AG09319 (cell line): ENCODE measurements around the gene POT1.

Experiments
- DNase-seq: peaks from one replicate; pipeline ENCODE4 v3.0.0-alpha.2; 2010; ENCODE audit warnings: low read depth; ENCODE audit errors: extremely low read depth
- CTCF ChIP-seq: IDR thresholded peaks from 2 replicates; pipeline ENCODE4 v1.5.1; 2011; ENCODE audit warnings: low read depth, mild to moderate bottlenecking, inconsistent platforms, low read length, moderate library complexity

Gene POT1

DNA sequence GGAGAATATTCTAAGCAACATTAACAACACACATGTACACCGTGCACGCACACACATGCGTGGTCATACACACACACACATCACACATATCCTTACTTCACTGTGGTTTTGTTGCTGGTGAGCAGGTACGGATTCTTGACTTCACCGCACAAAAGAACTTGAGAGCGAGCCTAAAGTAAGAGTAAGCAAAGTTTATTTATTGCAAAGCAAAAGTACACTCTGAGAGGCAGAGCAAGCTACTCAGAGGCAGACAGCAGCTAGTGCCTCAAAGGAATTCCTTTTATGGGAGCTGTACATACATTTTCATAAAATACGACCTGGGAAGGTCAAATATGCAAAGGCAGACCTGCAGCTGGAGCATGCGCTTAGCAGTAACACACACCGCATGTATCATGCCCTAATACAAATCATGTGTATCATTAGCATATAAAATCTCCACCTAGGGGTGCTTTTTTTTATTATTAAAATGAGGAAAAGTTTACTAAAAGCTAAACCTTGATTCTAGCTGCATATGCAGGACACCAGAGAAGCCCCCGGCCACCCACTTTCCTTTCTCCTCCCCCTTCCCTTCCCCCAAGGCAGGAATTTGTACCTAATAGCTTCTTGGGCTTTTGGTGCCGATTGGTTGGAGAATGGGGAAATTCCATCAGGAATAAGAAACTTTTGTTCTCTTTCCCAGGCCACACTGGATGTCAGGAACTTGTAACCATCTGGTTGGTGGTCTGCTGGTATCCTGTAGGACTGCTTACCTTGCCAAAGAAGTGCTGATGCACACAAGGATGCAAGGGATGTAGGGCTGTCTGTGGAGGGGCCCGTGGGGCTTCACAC is 147.5 kb downstream of the POT1 start:
- no peak for DNase-seq
- no peak for TF ChIP-seq CTCF

GRCh38 chr7:124781418-124781817 is 148.2 kb downstream of the POT1 start:
- DNase-seq: no peak
- TF ChIP-seq CTCF: no peak

DNA sequence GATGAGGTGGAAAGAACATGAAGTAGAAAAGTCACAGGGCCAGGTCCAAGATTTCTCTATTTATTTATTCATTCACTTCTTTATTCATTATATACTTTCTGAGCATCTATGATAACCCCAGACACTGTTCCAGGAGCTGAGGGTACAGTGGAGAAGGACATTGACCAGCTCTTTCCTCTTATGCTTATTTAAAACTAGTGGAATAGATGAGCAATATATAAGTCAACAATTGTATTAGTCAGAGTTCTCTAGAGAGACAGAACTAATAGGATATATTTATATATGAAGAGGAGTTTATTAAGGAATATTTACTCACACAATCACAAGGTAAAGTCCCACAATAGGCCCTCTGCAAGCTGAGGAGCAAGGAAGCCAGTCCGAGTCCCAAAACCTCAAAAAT is 149.0 kb downstream of the POT1 start:
- TF ChIP-seq CTCF: no peak
- no peak for DNase-seq

GRCh38 chr7:124780056-124780455 is 149.6 kb downstream of the POT1 start:
- TF ChIP-seq CTCF: no peak
- DNase-seq: no peak

DNA sequence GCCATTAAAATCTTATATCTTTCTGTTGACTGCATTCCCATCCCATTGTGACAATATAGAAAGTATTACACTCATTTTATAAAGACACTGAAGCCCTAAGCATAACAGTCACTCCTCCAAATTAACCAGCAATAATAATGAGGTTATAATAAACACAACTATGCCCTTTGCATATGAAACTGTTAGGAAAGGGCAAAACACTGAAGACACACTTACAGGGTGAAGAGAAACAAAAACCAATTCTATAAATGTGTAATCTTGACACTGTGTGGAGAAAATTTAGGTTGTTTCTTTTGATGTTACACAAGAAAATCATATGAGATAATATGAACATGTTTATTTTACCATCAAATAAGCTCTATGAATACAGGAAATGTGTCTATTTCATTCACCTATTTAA is 150.0 kb downstream of the POT1 start:
- TF ChIP-seq CTCF: no peak
- DNase-seq: no peak

DNA sequence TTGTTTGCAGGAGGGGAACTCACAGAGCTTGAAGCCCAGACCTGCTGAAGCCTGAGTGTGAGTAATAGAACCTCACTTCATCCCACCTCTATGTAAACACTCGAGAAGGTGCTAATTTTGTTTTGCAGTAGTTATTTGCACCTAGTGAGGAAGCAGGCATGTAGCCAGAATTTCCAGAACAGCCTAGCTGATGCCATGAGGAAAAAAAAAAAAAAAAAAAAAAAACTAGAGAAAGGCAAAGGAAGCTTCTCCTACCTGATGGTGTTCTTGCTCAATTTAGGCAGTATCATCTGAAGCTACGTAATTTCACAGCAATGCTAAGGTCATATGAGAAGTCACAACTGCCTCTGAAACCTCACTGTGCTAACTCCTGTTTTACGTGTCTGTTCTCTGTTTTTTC is 150.4 kb downstream of the POT1 start:
- DNase-seq: no peak
- TF ChIP-seq CTCF: no peak

GRCh38 chr7:124777268-124777667 is 152.4 kb downstream of the POT1 start:
- TF ChIP-seq CTCF: no peak
- no peak for DNase-seq
